Measurements from ENCODE around the gene RPS6KA6. TPM values are rescaled to one million over a fixed set of nuclear protein-coding genes. Genes with fewer than 3 reads are reported as not detected.

RPS6KA6 gene
- total and polyA plus RNA-seq, 2 experiments from 2014 or later, result 3.6 to 14.0 TPM

DNA sequence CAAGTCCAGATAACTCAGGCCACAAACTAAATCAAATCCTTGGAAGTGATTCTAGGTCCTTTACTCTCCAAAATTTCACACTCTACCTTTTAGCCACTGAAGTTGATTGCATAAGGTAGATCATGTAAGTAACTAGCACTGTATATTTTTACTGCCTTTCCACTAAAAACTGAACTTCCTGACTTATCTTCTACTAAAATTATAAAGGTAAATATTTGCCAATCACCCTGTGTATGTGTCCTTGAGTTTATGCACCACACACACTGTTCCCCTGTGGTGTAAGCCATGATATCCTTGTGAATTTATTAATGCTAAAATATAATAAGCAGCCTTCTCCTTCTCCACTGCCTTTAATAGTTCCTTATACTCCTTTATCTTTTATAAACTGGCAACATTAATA lies 25.6 kb downstream of the RPS6KA6 start:
- no peak overlapping the region for H3K4me3 ChIP-seq
- no peaks in the 10 kb centered on the region; the same call in 1 of the 2 replicates for H4K20me1 ChIP-seq (replicated peaks; ENCODE audit: insufficient read depth)
- Mint-ChIP-seq H3K27me3 (ENCODE audit: insufficient read depth, low read depth, poor library complexity) (no peaks in the 10 kb centered on the region), H3K27ac (no peak overlapping the region), H3K4me3 (no peak overlapping the region), H3K36me3 (ENCODE audit: low read depth) (no peaks in the 10 kb centered on the region), H3K9me3 (no peaks in the 10 kb centered on the region), H3K4me1 (peaks cover 9% of the 10 kb centered on the region)
- H3K4me2 ChIP-seq, result no peak overlapping the region
- H3K79me2 ChIP-seq (replicated peaks; ENCODE audit: insufficient read depth), result 0 out of 2 replicates have a peak, but pooled peaks cover 4% of the 10 kb centered on the region
- no peak overlapping the region for H3K27ac ChIP-seq (ENCODE audit: low read depth)
- DNase-seq (ENCODE audit: low spot score), result no peak
- no peaks in the 10 kb centered on the region for H3K36me3 ChIP-seq (ENCODE audit: insufficient read depth)
- H3K9me2 ChIP-seq (ENCODE audit: insufficient read depth), result no peaks in the 10 kb centered on the region
- no peak overlapping the region for H2AFZ ChIP-seq
- ATAC-seq, result no peak
- no peaks in the 10 kb centered on the region for H3F3A ChIP-seq (replicated peaks; ENCODE audit: low read depth)
- TF ChIP-seq STAT1 (IDR thresholded peaks at IDR 0.05; ENCODE audit: unreplicated experiment), result no peak
- no peak for TF ChIP-seq POLR2AphosphoS5 (IDR thresholded peaks at IDR 0.05; ENCODE audit: low read depth)
- TF ChIP-seq, protein P1, sequence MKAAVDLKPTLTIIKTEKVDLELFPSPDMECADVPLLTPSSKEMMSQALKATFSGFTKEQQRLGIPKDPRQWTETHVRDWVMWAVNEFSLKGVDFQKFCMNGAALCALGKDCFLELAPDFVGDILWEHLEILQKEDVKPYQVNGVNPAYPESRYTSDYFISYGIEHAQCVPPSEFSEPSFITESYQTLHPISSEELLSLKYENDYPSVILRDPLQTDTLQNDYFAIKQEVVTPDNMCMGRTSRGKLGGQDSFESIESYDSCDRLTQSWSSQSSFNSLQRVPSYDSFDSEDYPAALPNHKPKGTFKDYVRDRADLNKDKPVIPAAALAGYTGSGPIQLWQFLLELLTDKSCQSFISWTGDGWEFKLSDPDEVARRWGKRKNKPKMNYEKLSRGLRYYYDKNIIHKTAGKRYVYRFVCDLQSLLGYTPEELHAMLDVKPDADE (IDR thresholded peaks at IDR 0.05), result no peak
- TF ChIP-seq, protein P2, sequence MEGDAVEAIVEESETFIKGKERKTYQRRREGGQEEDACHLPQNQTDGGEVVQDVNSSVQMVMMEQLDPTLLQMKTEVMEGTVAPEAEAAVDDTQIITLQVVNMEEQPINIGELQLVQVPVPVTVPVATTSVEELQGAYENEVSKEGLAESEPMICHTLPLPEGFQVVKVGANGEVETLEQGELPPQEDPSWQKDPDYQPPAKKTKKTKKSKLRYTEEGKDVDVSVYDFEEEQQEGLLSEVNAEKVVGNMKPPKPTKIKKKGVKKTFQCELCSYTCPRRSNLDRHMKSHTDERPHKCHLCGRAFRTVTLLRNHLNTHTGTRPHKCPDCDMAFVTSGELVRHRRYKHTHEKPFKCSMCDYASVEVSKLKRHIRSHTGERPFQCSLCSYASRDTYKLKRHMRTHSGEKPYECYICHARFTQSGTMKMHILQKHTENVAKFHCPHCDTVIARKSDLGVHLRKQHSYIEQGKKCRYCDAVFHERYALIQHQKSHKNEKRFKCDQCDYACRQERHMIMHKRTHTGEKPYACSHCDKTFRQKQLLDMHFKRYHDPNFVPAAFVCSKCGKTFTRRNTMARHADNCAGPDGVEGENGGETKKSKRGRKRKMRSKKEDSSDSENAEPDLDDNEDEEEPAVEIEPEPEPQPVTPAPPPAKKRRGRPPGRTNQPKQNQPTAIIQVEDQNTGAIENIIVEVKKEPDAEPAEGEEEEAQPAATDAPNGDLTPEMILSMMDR (conservative IDR thresholded peaks at IDR 0.05; ENCODE audit: low read depth in 2 of 2), result no peak
- TF ChIP-seq EZH2phosphoT487 (IDR thresholded peaks at IDR 0.05; ENCODE audit: unreplicated experiment), result no peak
- no peak for TF ChIP-seq EZH2 (IDR thresholded peaks at IDR 0.05; ENCODE audit: low read depth, unreplicated experiment)
- TF ChIP-seq CREB1 (CRISPR knock-in tag; IDR thresholded peaks at IDR 0.05; ENCODE audit: low read depth), result no peak
- no peak for TF ChIP-seq JUNB (IDR thresholded peaks at IDR 0.05; ENCODE audit: unreplicated experiment)
- TF ChIP-seq ZNF331 (CRISPR knock-in tag; IDR thresholded peaks at IDR 0.05; ENCODE audit: low read depth), result no peak
- TF ChIP-seq NANOG (IDR thresholded peaks at IDR 0.05; ENCODE audit: borderline replicate concordance), result no peak
- no peak for TF ChIP-seq ZNF114 (CRISPR knock-in tag; IDR thresholded peaks at IDR 0.05)
- TF ChIP-seq, protein P3, sequence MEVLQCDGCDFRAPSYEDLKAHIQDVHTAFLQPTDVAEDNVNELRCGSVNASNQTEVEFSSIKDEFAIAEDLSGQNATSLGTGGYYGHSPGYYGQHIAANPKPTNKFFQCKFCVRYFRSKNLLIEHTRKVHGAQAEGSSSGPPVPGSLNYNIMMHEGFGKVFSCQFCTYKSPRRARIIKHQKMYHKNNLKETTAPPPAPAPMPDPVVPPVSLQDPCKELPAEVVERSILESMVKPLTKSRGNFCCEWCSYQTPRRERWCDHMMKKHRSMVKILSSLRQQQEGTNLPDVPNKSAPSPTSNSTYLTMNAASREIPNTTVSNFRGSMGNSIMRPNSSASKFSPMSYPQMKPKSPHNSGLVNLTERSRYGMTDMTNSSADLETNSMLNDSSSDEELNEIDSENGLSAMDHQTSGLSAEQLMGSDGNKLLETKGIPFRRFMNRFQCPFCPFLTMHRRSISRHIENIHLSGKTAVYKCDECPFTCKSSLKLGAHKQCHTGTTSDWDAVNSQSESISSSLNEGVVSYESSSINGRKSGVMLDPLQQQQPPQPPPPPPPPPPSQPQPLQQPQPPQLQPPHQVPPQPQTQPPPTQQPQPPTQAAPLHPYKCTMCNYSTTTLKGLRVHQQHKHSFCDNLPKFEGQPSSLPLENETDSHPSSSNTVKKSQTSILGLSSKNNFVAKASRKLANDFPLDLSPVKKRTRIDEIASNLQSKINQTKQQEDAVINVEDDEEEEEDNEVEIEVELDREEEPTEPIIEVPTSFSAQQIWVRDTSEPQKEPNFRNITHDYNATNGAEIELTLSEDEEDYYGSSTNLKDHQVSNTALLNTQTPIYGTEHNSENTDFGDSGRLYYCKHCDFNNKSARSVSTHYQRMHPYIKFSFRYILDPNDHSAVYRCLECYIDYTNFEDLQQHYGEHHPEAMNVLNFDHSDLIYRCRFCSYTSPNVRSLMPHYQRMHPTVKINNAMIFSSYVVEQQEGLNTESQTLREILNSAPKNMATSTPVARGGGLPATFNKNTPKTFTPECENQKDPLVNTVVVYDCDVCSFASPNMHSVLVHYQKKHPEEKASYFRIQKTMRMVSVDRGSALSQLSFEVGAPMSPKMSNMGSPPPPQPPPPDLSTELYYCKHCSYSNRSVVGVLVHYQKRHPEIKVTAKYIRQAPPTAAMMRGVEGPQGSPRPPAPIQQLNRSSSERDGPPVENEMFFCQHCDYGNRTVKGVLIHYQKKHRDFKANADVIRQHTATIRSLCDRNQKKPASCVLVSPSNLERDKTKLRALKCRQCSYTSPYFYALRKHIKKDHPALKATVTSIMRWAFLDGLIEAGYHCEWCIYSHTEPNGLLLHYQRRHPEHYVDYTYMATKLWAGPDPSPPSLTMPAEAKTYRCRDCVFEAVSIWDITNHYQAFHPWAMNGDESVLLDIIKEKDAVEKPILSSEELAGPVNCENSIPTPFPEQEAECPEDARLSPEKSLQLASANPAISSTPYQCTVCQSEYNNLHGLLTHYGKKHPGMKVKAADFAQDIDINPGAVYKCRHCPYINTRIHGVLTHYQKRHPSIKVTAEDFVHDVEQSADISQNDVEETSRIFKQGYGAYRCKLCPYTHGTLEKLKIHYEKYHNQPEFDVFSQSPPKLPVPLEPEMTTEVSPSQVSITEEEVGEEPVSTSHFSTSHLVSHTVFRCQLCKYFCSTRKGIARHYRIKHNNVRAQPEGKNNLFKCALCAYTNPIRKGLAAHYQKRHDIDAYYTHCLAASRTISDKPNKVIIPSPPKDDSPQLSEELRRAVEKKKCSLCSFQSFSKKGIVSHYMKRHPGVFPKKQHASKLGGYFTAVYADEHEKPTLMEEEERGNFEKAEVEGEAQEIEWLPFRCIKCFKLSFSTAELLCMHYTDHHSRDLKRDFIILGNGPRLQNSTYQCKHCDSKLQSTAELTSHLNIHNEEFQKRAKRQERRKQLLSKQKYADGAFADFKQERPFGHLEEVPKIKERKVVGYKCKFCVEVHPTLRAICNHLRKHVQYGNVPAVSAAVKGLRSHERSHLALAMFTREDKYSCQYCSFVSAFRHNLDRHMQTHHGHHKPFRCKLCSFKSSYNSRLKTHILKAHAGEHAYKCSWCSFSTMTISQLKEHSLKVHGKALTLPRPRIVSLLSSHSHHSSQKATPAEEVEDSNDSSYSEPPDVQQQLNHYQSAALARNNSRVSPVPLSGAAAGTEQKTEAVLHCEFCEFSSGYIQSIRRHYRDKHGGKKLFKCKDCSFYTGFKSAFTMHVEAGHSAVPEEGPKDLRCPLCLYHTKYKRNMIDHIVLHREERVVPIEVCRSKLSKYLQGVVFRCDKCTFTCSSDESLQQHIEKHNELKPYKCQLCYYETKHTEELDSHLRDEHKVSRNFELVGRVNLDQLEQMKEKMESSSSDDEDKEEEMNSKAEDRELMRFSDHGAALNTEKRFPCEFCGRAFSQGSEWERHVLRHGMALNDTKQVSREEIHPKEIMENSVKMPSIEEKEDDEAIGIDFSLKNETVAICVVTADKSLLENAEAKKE (CRISPR knock-in tag; IDR thresholded peaks at IDR 0.05), result no peak
- peaks cover 14% of the 10 kb centered on the region for H3K4me1 ChIP-seq (ENCODE audit: insufficient read depth)
- H3K27me3 ChIP-seq (ENCODE audit: insufficient read depth), result no peaks in the 10 kb centered on the region
